Measurements from ENCODE around the gene TMCC2.
A peak's percentile ranks its signal among the peaks of the same experiment; 100 is the strongest.
"Not testable (repeated sequence)": the region's sequence is repeated elsewhere in the genome, so short reads cannot be mapped to it uniquely, and the experiment has no call there.

The TMCC2 gene

DNA sequence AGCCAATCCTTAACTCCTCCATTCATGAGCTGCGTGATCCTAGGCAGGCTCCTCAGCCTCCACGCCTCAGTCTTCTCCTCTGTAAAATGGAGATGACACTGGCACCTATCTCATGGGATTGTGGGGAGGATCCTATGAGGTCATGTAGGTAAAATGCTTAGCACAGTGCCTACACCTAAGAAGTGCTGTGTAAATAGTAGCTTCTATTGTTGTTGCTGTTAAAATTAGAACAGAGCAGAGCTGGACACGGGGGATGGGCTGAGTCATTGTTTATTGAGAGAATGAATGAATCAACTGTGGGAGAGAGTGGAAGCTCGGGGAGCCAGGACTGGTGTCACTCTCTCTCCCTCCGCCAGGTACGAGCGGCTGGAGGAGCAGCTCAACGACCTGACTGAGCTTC, 43.0 kb downstream of the TMCC2 start:
- in situ Hi-C loops (cut with HindIII; ENCODE audit: low pct_ligation_motif_present, low pct_unique_long_range_greater_than_20kb, low sequenced_read_pairs): no loop called here
- DNase-seq: no peak

DNA sequence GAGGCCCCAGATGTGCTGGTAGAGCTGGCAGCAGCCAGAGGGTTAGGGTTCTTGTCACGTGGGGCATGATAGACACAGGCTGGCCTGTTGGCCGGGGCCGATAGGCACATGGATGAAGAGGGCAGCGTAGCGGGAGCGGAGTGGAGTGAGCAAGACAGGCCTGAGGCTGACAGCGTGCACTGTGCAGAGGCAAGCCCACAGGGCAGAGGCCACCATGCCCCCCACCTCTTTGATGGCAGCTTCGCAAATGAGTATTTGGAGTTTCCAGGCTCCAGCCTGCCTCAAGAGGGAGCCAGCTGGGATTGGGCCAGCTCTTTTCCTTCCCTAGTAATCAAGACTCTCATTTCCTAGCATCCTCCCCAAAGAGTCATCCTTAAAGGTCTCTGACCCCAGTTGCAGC, 43.5 kb downstream of the TMCC2 start:
- no peak for DNase-seq
- in situ Hi-C loops (cut with HindIII; ENCODE audit: low pct_ligation_motif_present, low pct_unique_long_range_greater_than_20kb, low sequenced_read_pairs): no loop called here

DNA sequence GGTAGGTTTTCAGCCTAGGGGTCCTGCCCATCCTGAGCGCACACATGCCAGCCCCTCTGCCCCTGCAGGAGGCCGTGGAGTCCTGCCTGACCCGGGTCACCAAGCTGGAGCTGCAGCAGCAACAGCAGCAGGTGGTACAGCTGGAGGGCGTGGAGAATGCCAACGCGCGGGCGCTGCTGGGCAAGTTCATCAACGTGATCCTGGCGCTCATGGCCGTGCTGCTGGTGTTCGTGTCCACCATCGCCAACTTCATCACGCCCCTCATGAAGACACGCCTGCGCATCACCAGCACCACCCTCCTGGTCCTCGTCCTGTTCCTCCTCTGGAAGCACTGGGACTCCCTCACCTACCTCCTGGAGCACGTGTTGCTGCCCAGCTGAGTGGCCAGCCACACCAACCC, 44.0 kb downstream of the TMCC2 start:
- no peak for DNase-seq
- in situ Hi-C loops (cut with HindIII; ENCODE audit: low pct_ligation_motif_present, low pct_unique_long_range_greater_than_20kb, low sequenced_read_pairs): no loop called here

DNA sequence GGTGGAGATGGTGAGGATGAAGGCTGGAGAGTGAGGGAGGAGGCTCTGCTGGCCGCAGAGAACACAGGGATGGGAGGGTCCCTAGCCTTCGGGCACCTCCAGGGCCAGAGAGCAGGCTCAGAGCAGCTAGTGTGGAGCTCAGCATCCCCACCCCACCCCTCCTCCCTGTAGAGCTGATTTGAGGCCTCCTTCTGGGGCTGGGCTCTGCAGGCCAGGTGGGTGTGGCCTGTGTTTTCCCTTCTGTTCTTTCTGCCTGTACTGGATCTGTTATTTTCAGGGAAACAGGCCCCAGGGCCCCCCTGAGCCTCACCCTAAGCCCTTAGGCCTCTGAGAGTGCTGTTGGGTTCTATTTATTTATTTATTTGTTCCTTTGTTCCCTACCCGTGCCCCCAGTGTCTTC, 44.8 kb downstream of the TMCC2 start:
- in situ Hi-C loops (cut with HindIII; ENCODE audit: low pct_ligation_motif_present, low pct_unique_long_range_greater_than_20kb, low sequenced_read_pairs): no loop called here
- no peak for DNase-seq

DNA sequence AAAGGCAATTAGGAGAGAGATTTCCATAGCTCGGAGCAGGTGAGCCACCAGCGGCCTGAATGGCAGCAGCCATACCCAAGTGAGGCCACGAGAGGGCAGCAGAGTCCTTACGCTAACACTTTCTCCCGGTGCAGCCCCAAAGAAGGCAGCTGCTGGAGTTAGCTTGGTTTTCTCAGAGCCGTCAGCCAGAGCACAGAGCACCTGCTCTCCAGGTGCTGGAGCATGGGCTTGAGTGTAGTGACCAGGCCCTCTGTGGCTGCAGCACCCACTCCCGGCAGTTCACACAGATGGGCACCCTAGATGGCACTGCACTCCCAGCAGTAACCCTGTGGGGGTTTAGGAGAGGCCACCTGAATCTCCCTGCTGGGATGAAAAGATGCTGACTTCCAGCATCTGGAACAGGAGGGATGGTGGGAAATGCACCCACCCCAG, 45.8 kb downstream of the TMCC2 start:
- in situ Hi-C loops (cut with HindIII; ENCODE audit: low pct_ligation_motif_present, low pct_unique_long_range_greater_than_20kb, low sequenced_read_pairs): no loop called here
- peak; percentile 83 for DNase-seq

DNA sequence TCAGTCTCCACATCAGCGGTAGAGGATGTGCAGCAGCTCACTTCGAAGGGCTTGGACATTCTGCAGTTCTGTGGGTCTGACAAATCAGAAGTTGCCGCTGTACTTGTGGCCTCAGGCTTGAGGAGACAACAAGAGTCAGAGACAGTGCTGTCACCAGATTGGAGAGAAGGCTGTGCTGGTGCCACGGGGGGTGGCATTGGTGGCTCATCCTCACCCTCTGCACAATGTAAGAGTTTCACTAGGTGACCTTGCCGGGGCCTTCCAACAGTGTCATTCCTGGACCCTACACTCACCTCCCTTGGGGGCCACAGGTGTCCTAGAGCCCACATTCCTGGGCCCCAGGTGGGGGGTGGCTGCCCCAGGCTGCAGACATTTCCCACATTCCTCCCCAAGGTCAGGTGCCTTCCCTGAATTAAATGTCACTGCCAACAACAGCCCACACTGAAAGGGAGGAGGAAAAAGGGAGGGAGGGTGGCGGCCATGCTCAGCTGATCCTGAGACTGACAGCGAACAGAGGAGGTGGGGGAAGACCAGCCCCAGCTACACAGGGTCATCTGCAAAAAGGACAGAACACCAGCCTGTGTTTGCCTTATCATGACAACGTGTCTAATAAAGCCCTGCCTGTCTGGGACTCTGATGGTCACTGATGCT, 46.4 kb downstream of the TMCC2 start:
- in situ Hi-C loops (cut with HindIII; ENCODE audit: low pct_ligation_motif_present, low pct_unique_long_range_greater_than_20kb, low sequenced_read_pairs): no loop called here
- no peak for DNase-seq

DNA sequence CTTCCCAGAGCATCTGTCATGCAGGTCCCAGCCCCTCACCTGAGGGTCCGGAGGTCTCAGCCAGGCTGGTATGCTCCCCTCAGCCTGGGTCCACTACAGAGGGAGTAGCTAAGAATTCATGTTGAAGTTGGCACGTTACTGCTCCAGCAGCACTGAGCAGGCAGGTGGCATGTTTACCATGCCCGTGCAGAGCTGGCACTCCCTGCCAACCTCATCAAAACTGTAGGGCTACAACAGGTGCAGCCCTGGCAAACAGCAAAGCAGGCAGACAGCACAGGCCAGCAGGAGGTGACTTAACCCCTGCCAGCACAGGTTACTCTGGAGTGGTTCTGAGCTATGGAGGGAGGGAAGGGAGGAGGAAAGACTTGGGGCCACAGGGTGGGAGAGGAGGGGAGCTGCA, 47.4 kb downstream of the TMCC2 start:
- no peak for DNase-seq
- in situ Hi-C loops (cut with HindIII; ENCODE audit: low pct_ligation_motif_present, low pct_unique_long_range_greater_than_20kb, low sequenced_read_pairs): no loop called here

DNA sequence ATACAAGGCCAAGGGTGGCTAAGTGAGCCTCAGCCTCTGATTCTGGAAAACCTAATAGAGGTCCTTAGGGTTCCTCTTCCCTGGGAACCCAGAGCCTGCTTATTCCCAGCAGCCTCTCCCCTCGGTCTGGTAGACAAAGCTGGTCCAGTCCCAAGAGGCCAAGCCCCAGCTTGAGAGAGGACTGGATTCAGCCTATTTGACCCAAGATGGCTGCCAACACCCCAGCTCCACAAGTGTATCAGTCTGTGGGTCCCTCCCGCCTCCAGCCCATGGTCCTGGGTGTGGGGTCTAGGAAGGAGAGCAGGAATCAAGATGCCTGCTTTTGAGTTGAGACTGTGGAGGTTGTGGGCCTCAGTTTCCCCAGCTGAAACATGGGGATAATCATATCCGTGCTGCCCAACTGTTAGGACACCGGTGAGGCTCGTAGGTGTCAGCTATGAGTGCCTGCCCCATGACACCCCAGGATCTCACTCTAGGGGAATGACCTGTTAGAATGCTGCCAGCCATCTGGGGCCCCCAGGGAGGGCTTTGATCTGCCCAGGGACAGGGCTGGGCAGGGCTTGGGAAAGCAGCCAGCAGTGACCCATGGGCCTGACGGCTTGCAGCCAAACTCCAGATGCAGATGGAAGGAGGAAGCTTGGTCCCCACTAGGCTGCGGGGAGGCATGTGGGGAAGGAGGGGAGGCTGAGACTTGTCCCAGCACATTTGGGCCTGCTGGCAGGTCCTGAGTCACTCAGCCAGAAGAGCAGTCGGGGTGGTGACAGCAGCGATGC, 48.4 kb downstream of the TMCC2 start:
- DNase-seq: no peak
- in situ Hi-C loops (cut with HindIII; ENCODE audit: low pct_ligation_motif_present, low pct_unique_long_range_greater_than_20kb, low sequenced_read_pairs): no loop called here

DNA sequence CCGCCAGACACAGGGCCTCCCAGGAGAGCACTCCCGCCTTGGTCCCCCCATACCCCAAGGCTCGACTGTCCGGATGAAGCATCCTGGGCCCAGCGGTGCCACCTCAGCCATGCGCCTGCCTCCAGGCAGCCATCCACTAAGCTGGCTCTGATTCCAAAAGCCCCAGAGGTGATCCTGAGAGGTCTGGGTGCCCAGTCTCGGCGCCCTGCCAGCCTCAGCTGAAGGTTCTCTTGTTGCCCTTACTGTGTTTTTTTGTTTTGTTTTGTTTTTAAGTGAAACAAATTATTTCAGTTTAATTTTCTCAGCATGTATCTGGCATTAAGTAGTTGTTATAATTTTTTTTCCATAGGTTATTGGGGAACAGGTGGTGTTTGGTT, 48.9 kb downstream of the TMCC2 start:
- in situ Hi-C loops (cut with HindIII; ENCODE audit: low pct_ligation_motif_present, low pct_unique_long_range_greater_than_20kb, low sequenced_read_pairs): no loop called here
- no peak for DNase-seq

DNA sequence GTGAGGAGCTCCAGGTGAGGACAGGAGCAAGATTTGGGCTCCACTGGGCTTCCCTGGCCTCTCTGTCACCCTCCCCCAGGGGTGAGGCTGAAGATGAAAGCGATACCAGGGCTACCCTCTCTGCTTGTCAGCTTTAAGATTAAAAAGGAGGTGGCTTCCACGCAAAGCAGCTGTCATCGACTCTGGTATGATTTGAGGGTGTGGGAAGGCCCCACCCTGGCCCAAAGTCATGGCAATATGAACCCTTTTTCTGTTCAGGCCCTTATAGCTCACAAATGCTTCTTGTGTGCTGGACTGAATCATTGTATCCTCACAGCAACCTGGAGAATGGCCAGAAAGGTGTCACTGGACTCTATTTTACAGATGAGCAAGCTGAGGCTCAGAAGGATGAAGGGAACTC, 52.2 kb downstream of the TMCC2 start:
- no peak for DNase-seq
- in situ Hi-C loops (cut with HindIII; ENCODE audit: low pct_ligation_motif_present, low pct_unique_long_range_greater_than_20kb, low sequenced_read_pairs): no loop called here

DNA sequence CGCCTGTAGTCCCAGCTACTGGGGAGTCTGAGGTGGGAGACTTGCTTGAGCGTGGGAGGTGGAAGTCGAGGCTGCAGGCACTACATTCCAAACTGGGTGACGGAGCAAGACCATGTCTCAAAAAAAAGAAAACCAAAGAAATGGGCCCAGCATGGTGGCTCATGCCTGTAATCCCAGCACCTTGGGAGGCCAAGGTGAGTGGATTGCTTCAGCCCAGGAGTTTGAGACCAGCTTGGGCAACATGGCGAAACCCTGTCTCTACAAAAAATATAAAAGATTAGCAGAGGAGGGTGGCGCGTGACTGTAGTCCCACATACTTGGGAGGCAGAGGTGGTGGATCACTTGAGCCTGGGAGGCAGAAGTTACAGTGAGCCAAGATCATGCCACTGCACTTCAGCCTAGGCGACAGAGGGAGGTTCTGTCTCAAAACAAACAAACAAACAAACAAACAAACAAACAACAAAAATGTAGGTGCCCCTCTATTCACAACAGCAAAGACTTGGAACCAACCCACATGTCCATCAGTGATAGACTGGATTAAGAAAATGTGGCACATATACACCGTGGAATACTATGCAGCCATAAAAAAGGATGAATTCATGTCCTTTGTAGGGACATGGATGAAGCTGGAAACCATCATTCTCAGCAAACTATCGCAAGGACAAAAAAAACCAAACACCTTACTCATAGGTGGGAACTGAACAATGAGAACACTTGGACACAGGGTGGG, 53.1 kb downstream of the TMCC2 start:
- DNase-seq; in situ Hi-C loops (cut with HindIII; ENCODE audit: low pct_ligation_motif_present, low pct_unique_long_range_greater_than_20kb, low sequenced_read_pairs): not testable (repeated sequence)

DNA sequence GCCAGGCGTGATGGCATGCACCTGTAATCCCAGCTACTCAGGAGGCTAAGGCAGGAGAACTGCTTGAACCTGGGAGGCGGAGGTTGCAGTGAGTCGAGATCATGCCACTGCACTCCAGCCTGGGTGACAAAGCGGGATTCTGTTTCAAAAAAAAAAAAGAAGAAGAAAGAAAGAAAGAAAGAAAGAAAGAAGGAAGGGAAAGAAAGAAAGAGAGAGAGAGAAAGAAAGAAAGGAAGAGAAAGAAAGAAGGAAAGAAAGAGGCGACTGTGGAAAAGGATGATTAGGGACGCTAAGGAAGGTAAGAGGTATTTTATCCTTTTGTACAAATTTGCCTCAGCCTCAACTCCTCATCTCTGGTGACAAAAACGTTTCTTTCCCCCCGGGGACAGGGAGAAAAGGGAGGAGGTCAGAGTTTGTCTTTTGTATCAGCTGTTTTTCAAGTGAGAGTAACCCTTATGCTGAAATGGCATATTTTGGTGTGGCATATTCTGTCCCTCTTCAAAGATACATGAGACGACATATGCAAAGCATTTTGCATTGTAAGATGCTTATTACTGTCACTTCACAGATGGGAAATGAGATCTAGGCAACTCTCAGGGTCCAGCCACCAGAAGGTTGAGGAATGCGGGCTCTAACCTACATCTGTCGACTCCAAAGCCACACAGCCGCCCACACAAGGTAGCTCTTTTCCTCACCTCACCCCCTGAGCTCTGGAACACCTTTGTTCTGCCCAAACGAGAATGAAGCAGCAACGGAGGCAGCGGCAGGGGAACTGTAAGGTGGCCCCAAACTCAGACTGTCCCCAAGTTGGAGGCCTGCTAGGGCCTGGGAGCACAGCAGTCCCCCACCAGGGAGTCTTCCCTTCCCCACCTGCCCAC, 55.8 kb downstream of the TMCC2 start:
- no peak for DNase-seq
- in situ Hi-C loops (cut with HindIII; ENCODE audit: low pct_ligation_motif_present, low pct_unique_long_range_greater_than_20kb, low sequenced_read_pairs): no loop called here

DNA sequence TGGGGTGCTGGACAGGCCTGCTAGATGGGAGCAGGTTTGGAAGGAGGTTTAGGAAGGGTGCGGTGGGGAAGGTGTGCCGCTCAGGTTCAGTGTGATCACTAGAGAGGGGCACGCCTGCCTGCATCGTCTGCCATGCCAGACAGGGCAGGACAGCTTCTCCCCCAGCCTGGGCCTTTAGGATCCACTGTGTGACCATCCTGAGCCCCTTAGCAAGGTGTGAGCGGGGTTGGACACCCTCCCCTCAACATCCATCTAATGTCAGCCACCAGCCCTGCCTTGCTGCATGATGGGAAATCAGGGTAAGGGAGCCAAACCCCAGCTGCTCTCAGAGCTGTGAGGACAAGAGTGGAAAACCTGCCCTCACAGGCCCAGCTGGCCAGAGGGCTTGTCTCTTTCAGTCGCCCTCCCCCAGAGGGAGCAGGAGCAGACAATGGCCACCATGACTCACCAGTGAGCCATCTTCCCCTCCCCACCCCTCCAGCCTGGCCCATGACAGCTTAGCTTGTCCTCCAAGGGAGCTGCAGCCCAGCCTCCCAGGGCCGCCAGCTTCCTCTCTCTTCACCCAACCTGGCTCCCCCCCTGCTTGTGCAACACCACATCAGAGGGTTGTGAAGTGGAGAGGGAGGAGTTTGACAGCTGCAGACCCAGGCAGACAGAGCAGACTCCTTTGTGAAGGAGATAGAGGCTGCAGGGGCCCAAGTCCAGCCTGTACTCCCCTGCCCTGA, 56.8 kb downstream of the TMCC2 start:
- in situ Hi-C loops (cut with HindIII; ENCODE audit: low pct_ligation_motif_present, low pct_unique_long_range_greater_than_20kb, low sequenced_read_pairs): no loop called here
- peak; percentile 98 for DNase-seq

DNA sequence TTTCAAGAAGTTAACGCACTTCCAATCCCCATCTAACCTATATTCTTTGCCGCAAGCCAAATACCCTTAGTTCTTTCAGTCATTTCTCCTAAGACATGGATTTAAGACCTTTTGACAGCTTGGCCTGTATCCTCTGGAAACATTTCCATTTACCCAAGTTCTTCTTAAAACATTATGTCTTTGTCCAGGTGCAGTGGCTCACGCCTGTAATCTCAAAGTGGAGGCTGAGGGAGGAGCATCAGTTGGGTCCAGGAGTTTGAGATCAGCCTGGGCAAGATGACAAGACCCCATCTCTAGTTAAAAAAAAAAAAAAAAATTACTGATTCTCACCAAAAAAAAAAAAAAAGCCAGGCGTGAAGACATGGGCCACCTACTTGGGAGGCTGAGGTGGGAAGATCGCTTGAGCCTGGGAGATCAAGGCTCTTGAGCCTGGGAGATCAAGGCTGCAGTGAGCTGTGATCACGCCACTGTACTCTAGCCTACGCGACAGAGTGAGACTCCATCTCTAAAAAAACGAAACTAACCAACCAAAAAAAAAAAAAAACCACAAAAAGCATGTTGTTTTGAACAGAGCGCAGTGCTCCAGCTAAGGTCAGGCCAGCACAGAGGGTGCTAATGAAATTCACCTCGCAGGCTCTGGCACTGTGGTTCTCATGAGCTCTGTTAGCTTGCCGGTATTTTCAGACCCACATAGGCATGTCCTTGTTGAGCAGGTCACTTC, 57.8 kb downstream of the TMCC2 start:
- in situ Hi-C loops (cut with HindIII; ENCODE audit: low pct_ligation_motif_present, low pct_unique_long_range_greater_than_20kb, low sequenced_read_pairs): no loop called here

DNA sequence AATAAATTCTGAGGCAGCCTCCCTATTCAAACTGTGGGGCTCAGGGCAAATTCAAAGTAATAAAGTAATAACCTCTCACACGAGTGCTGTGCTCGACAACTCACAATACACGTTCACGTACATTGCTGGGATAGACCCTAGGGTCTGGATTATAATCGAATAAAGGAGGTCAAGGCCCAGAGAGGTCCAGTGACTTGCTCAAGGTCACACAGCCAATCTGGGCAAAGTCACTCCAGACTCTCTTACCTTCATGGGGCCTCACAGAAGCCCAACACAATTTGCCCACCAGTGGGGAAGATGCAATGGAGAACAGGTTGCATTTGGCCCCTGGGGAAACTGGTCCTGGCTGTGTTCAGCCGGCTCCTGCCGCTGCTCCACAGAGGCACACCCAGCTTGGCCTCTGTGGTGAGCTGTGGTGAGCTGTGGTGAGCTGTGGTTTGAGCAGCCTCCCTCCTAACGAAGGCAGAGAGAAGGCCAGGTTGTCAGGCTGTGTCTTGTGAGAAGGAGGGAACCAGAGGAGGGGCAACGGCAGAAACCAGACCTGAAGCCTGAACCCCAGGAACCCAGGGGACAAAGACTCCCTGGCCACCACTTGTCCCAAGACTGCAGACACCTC, 58.7 kb downstream of the TMCC2 start:
- in situ Hi-C loops (cut with HindIII; ENCODE audit: low pct_ligation_motif_present, low pct_unique_long_range_greater_than_20kb, low sequenced_read_pairs): no loop called here
- DNase-seq: no peak

More for the DNA sequence above, 57.8 kb downstream of the TMCC2 start:
- DNase-seq: no peak

DNA sequence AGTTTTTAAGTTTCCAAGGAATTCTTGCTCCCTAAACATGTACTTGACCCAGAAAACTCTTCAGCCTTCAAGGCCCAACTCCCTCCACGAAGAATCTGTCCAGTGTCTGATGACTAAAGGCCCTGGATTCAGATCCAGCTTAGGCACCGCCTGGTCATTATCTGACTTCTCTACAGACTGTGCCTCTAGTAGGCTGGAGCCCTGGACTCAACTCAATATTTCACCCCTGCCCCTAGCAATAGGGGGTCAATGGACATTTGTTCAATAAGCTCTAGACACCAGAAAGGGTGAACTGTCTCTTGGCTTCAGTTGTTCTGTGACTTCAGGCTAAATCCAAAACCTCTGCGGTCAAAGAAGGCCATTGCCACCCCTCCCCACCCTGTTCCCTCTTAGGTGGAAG, 59.3 kb downstream of the TMCC2 start:
- no peak for DNase-seq
- in situ Hi-C loops (cut with HindIII; ENCODE audit: low pct_ligation_motif_present, low pct_unique_long_range_greater_than_20kb, low sequenced_read_pairs): no loop called here
